Bronchial epithelial cell (primary cell): ENCODE measurements around the gene PRDM2. TPM values are rescaled to one million over a fixed set of nuclear protein-coding genes. Genes with fewer than 3 reads are reported as not detected.

Experiments used
- DNase-seq: peaks from one replicate; pipeline ENCODE4 v3.0.0-alpha.2; 2010; ENCODE audit warnings: low read depth
- FAIRE-seq: peaks from 2 replicates; lab custom pipeline; 2011; peaks lifted over from hg19 to GRCh38; lab: Jason Lieb, UNC
- H3K27me3 ChIP-seq: 2 replicates; pipeline ENCODE4 v1.5.1; 2011; ENCODE audit warnings: low read length; ENCODE audit not compliant: control insufficient read depth, insufficient read depth
- H3K36me3 ChIP-seq: 2 replicates; pipeline ENCODE4 v1.5.1; 2011; ENCODE audit warnings: low read length; ENCODE audit not compliant: control insufficient read depth, insufficient read depth
- H3K4me3 ChIP-seq: 2 replicates; pipeline ENCODE4 v1.5.1; 2011; ENCODE audit warnings: mild to moderate bottlenecking, low read depth, low read length, control low read depth
- total RNA-seq: library from RNA; depleted of rRNA; stranded (reverse); fragments of >200 nt; gene quantifications from 2 replicates; pipeline ENCODE4 v1.2.1, GENCODE V29; 2014
- TF ChIP-seq, protein P1 (sequence below): IDR thresholded peaks from 2 replicates; pipeline ENCODE4 v1.5.1; 2011; ENCODE audit warnings: mild to moderate bottlenecking, moderate library complexity, low read length, control low read depth, inconsistent platforms; ENCODE audit not compliant: insufficient read depth, severe bottlenecking

Gene PRDM2
- total RNA-seq, 1 donor from 2014 or later = 7.1 TPM

DNA sequence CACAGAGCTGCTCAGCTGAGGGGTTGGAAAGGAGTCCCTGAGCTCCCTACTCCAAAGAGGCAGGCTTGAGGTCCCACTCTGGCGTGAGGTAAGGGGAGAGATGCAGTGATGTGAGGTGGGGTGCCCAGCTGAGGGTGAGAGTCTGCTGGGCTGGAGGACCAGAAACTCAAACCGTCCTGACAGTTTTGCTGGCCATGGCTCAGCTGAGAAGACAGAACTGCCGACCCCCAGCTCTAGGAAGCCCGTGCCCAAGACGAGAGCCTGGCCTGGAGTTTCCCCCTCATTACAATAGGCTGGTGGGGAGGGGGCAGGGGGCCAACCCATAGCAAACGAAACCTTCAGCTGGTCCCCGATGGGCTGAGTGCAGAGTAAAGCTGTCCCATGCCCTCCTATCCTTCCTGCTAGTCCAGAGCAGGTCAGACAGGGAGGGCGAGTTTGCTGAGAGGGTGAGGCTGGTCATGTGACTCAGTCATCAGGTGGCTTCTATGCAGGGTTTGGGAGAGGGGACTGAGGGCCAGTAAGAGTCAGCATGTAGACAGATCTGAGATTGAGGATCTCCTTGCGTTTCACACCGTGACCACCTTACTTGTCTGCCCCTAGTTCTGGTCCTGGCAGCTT, 129.3 kb downstream of the PRDM2 start:
- Histone ChIP-seq H3K27me3 (no peaks in the 10 kb centered on the region), H3K4me3 (peak overlapping the region; percentile 0), H3K36me3 (no peaks in the 10 kb centered on the region)
- FAIRE-seq = peak; percentile 36
- TF ChIP-seq, protein P1, sequence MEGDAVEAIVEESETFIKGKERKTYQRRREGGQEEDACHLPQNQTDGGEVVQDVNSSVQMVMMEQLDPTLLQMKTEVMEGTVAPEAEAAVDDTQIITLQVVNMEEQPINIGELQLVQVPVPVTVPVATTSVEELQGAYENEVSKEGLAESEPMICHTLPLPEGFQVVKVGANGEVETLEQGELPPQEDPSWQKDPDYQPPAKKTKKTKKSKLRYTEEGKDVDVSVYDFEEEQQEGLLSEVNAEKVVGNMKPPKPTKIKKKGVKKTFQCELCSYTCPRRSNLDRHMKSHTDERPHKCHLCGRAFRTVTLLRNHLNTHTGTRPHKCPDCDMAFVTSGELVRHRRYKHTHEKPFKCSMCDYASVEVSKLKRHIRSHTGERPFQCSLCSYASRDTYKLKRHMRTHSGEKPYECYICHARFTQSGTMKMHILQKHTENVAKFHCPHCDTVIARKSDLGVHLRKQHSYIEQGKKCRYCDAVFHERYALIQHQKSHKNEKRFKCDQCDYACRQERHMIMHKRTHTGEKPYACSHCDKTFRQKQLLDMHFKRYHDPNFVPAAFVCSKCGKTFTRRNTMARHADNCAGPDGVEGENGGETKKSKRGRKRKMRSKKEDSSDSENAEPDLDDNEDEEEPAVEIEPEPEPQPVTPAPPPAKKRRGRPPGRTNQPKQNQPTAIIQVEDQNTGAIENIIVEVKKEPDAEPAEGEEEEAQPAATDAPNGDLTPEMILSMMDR = no peak
- peak; percentile 12 for DNase-seq

DNA sequence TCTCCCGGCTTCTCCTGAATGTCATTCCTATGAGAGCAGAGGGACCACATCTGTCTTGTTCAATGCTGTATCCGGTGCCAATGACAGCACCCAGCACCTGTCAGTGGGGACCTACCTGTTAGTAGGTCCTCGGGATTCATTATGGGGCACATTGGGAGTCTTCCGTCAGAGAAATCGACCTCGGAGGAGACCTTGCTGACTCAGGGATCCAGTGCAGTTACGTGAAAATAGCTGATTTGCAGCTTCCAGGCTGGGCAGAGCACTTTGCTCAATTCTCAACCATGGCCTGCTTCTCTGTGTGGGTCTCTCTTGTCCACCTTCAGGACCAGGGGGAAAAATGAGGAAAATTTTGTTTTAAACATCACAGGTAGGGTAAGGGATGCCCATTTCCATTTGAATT, 130.2 kb downstream of the PRDM2 start:
- TF ChIP-seq, protein P1 = no peak
- H3K27me3 ChIP-seq = no peaks in the 10 kb centered on the region
- DNase-seq (no peak), FAIRE-seq (no peak)
- H3K4me3 ChIP-seq = no peak overlapping the region
- H3K36me3 ChIP-seq = no peaks in the 10 kb centered on the region

DNA sequence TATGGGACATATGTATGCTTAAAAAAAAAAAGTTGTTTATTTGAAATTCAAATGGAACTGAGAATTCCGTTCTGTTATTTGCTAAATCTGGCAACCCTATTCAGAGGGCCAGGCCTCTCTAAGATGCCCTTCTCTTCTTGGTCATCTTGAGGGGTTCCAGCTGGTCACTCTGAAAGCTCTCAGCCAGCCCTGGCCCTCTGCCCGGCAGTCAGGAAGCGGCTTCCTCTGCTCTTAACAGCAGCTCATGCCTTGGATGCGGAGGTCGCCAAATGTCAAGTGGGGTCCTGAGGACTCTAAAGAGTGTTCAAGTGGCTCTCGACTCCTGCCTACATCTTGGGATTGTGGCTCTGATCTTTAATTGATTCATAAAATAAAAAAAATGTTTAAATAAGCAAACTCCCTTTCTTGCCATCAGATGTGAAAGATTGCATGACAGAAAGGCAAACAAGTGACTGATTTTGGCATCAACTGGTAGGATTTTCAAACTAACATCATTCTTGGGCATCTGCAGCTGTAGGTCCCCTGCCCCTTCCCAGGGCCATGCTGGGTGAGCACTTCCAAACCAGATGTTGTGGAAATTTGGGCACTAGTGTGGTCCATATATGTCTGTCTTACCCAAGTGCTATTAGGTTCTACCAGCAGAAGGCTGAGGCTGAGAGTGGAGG, 130.8 kb downstream of the PRDM2 start:
- TF ChIP-seq, protein P1 = no peak
- DNase-seq = no peak
- no peak overlapping the region for H3K4me3 ChIP-seq
- H3K27me3 ChIP-seq = no peaks in the 10 kb centered on the region
- H3K36me3 ChIP-seq = no peaks in the 10 kb centered on the region
- FAIRE-seq = no peak

- DNase-seq (no peak), FAIRE-seq (no peak)
- Histone ChIP-seq H3K36me3 (no peaks in the 10 kb centered on the region), H3K4me3 (no peak overlapping the region), H3K27me3 (no peaks in the 10 kb centered on the region)
- TF ChIP-seq, protein P1 = no peak
Measured at GRCh38 chr1:13832100-13832499, 132.1 kb downstream of the PRDM2 start.

DNA sequence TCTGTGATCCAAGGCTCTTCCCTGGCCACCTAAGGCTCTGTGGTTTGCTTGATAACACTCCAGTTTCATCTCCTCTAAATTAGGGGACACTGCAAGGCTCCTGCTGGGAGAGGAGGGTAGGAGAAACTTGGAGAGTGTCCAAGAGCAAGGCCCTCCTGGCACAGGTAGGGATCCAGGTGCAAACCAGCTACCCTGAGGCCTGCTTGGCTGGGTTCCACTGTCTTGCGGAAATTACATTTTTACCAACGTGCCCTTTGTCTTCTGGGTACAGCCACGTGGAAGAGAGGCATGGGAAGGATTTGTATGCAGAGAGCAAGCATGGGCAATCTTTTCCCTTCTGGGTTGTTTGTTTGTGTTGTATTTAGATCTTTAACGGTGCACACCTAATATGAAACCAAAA, 132.5 kb downstream of the PRDM2 start:
- FAIRE-seq (no peak), DNase-seq (no peak)
- TF ChIP-seq, protein P1 = no peak
- Histone ChIP-seq H3K27me3 (no peaks in the 10 kb centered on the region), H3K4me3 (no peak overlapping the region), H3K36me3 (no peaks in the 10 kb centered on the region)
